ENCODE results near the gene SNAP23.
"Not testable (repeated sequence)": the region's sequence is repeated elsewhere in the genome, so short reads cannot be mapped to it uniquely, and the experiment has no call there.

Gene SNAP23

DNA sequence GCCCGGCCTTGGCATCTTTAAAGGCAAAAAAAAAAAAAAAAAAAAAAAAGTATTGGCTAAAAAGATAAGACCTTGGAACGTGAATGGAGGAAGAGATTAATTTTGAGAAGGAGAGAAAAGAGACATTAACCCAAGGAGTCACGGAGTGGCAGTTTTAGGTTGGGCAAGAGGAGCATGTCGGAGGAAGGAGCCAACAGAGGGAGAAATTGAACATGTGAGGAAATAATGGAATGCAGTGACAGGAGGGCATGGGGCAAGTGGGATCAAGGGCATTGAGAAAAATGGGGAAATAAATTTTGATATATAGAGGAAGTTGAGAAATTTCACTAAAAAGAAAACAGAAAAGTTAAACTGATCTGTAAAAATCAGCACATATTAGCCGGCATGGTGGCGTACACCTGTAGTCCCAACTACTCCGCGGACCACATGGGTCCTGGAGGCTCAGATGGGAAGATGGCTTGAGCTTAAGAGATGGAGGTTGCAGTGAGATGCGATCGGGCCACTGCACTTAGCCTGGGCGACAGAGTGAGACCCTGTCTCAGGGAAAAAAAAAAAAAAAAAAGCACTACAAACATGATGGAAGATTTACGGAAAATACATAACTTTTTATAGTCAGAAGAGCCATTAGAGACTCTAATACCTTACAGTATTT, 54.4 kb downstream of the SNAP23 start:
- Histone ChIP-seq H3K4me1 (ENCODE audit: insufficient read depth, poor library complexity, severe bottlenecking) (peaks cover 11% of the 10 kb centered on the region), H3K4me3 (ENCODE audit: severe bottlenecking) (peak overlapping the region; percentile 95), H3K27me3 (ENCODE audit: insufficient read depth, poor library complexity, severe bottlenecking) (no peaks in the 10 kb centered on the region), H3K27ac (ENCODE audit: poor library complexity, severe bottlenecking) (peak overlapping the region; percentile 41), H3K9me3 (ENCODE audit: severe bottlenecking) (no peaks in the 10 kb centered on the region), H3K36me3 (ENCODE audit: low read depth) (peaks cover 46% of the 10 kb centered on the region)
- ATAC-seq (ENCODE audit: low read depth) (no peak), DNase-seq (ENCODE audit: low spot score) (no peak)
- no peak for TF ChIP-seq CTCF (IDR thresholded peaks at IDR 0.05; ENCODE audit: poor library complexity, severe bottlenecking)

GRCh38 chr15:42553554-42553953, 58.1 kb downstream of the SNAP23 start:
- peaks cover 37% of the 10 kb centered on the region for H3K36me3 ChIP-seq (ENCODE audit: low read depth)
- no peak overlapping the region for H3K27ac ChIP-seq (ENCODE audit: poor library complexity, severe bottlenecking)
- ATAC-seq (ENCODE audit: low read depth), result no peak
- no peak overlapping the region for H3K4me3 ChIP-seq (ENCODE audit: severe bottlenecking)
- no peak for TF ChIP-seq CTCF (IDR thresholded peaks at IDR 0.05; ENCODE audit: poor library complexity, severe bottlenecking)
- H3K4me1 ChIP-seq (ENCODE audit: insufficient read depth, poor library complexity, severe bottlenecking), result peaks cover 3% of the 10 kb centered on the region
- H3K27me3 ChIP-seq (ENCODE audit: insufficient read depth, poor library complexity, severe bottlenecking), result no peaks in the 10 kb centered on the region
- H3K9me3 ChIP-seq (ENCODE audit: severe bottlenecking), result no peaks in the 10 kb centered on the region
- no peak for DNase-seq (ENCODE audit: low spot score)

GRCh38 chr15:42556550-42557207, 61.2 kb downstream of the SNAP23 start:
- not testable (repeated sequence) for ATAC-seq (ENCODE audit: low read depth); H3K4me1 ChIP-seq (ENCODE audit: insufficient read depth, poor library complexity, severe bottlenecking); H3K9me3 ChIP-seq (ENCODE audit: severe bottlenecking); H3K4me3 ChIP-seq (ENCODE audit: severe bottlenecking); H3K27me3 ChIP-seq (ENCODE audit: insufficient read depth, poor library complexity, severe bottlenecking); H3K27ac ChIP-seq (ENCODE audit: poor library complexity, severe bottlenecking); DNase-seq (ENCODE audit: low spot score)
- peaks cover 68% of the 10 kb centered on the region for H3K36me3 ChIP-seq (ENCODE audit: low read depth)

DNA sequence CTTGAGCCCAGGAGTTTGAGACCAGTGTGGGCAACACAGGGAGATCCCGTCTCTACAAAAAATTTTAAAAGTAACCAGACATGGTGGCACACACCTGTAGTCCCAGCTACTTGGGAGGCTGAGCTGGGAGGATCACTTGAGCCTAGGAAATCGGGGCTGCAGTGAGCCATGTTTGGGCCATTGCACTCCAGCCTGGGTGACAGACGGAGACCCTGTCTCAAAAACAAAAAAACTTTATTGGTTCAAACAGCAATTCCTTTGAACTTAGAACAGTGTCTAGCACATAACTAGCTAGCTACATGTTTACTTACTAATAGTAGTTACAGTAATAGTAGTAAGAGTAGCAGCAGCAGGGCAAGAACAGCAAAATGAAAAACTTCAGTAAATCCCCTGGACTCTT, 63.3 kb downstream of the SNAP23 start:
- Histone ChIP-seq H3K36me3 (ENCODE audit: low read depth) (peaks cover 69% of the 10 kb centered on the region), H3K4me1 (ENCODE audit: insufficient read depth, poor library complexity, severe bottlenecking) (no peaks in the 10 kb centered on the region)

More for the DNA sequence above, 63.3 kb downstream of the SNAP23 start:
- TF ChIP-seq CTCF (IDR thresholded peaks at IDR 0.05; ENCODE audit: poor library complexity, severe bottlenecking), result no peak
- DNase-seq (ENCODE audit: low spot score) (no peak), ATAC-seq (ENCODE audit: low read depth) (no peak)
- Histone ChIP-seq H3K27me3 (ENCODE audit: insufficient read depth, poor library complexity, severe bottlenecking) (no peaks in the 10 kb centered on the region), H3K4me3 (ENCODE audit: severe bottlenecking) (no peak overlapping the region), H3K9me3 (ENCODE audit: severe bottlenecking) (no peaks in the 10 kb centered on the region), H3K27ac (ENCODE audit: poor library complexity, severe bottlenecking) (no peak overlapping the region)

Measured in RWPE2 (cell line).